KOPT-K1 (cell line): ENCODE data around the gene PEDS1.

ENCODE experiments used
- H3K27ac ChIP-seq: fragments of 200-600 bp; sonication (generic); 2 replicates; pipeline ENCODE4 v1.5.1; 2016; ENCODE audit warnings: antibody characterized with exemption, mild to moderate bottlenecking, low read depth, low read length; ENCODE audit not compliant: poor library complexity, severe bottlenecking
- H3K36me3 ChIP-seq: fragments of 200-600 bp; sonication (generic); 2 replicates; pipeline ENCODE4 v1.5.1; 2017; ENCODE audit warnings: antibody characterized with exemption, mild to moderate bottlenecking, low read length, moderate library complexity; ENCODE audit not compliant: insufficient read depth
- H3K9me3 ChIP-seq: fragments of 200-600 bp; sonication (generic); 2 replicates; pipeline ENCODE4 v1.5.1; 2017; ENCODE audit warnings: antibody characterized with exemption, low read length, mild to moderate bottlenecking; ENCODE audit not compliant: insufficient read depth, poor library complexity, severe bottlenecking

The PEDS1 gene

DNA sequence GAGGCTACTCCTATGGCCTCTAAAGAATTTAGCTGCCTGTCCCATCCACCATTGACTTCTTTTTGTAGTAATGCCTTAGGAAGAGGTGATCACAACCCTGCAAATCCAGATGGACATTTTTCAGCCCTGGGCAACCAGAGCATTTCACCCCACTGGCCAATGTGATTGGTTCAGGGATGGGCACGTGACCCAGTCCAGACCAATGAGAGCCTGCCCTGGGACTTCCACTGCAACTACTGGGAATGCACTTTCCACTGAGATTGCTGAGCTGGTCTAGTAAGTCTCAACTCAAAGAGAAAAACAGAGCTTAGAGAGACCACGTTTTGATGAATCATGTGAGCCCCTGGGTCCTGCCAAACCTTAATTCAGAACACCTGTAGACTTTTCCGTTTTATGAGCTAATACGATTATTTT lies 31.7 kb downstream of the PEDS1 start:
- no peak overlapping the region for H3K27ac ChIP-seq
- no peaks in the 10 kb centered on the region for H3K9me3 ChIP-seq
- H3K36me3 ChIP-seq: peaks cover 37% of the 10 kb centered on the region

DNA sequence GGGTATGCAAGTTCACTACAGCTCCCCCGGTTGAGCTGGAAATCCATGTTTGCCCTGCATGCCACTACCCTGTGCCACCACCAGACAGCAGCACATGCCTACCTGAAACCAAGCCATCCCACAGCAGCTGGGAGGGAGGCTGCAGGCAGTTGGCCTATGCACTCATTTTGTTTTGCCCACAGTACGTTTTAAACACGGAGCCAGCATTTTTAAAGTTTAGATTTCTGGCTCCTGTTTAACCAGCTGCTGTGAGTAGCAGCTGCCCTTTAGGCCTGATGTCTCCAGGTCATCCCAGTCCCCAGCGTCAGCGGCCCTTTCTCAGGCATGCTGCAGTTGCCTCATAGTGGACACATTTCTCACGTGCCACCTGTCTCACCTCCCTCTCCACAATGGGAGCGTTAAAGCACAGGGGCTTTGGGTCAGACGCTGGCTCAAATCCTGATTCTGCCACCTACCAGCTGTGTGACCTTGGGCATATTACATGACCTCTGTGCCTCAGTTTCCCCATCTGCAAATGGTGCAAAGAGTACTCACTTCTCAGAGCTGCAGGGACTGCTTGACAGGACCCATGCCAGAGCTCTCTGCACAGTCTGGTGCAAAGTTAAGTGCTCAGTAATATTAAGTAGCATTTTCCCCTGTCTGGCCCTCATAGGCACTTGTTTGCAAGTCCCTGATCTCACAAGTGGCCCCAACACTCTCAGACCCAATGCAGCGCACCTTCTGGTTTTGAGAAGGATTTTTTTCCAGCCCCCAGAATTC lies 32.4 kb downstream of the PEDS1 start:
- no peaks in the 10 kb centered on the region for H3K9me3 ChIP-seq
- peaks cover 30% of the 10 kb centered on the region for H3K36me3 ChIP-seq
- H3K27ac ChIP-seq: no peak overlapping the region

DNA sequence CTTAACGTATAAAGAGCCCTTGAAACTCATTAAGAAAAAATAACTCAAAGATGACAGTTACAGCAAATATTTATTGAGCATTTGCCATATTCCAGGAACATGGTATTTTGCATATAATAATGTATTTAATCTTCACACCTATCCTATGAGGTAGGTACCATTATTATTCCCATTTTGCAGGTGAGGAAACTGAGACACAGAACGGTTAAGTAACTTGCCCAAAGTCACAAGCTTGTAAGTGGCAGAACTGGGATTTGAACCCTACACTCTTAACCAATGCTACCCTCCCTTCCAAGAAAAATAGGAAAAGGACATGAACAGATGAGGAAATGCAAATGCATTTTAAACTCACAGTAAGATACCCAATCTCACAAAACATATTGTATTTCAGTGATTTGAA lies 35.3 kb downstream of the PEDS1 start:
- Histone ChIP-seq H3K9me3 (no peaks in the 10 kb centered on the region), H3K27ac (no peak overlapping the region)

DNA sequence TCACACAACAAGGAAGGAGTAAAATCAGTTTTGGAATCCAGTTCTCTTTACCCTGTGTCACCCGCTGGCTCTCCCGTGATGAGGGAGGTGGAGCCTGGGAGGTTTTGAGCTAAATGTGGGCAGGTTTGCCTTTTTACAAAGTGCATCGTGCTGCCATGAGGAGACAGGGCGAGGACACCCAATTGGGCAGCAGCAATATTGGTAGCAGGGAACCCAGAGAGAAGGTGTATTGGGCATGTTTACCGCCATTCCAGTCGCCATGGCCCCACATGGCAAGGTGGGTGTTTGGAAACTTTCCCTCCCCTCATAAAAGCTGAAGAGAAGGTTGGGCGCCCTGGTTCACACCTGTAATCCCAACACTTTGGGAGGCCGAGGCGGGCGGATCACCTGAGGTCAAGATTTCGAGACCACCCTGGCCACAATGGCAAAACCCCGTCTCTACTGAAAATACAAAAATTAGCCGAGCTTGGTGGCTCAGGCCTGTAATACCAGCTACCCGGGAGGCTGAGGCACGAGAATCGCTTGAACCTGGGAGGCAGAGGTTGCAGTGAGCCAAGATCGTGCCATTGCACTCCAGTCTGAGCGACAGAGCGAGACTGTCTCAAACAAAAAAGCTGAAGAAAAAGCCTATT lies 37.0 kb downstream of the PEDS1 start:
- no peaks in the 10 kb centered on the region for H3K36me3 ChIP-seq
- H3K27ac ChIP-seq: peak overlapping the region; percentile 65
- no peaks in the 10 kb centered on the region for H3K9me3 ChIP-seq

More for the DNA sequence above, 35.3 kb downstream of the PEDS1 start:
- 0 out of 2 replicates have a peak, but pooled peaks cover 3% of the 10 kb centered on the region for H3K36me3 ChIP-seq

DNA sequence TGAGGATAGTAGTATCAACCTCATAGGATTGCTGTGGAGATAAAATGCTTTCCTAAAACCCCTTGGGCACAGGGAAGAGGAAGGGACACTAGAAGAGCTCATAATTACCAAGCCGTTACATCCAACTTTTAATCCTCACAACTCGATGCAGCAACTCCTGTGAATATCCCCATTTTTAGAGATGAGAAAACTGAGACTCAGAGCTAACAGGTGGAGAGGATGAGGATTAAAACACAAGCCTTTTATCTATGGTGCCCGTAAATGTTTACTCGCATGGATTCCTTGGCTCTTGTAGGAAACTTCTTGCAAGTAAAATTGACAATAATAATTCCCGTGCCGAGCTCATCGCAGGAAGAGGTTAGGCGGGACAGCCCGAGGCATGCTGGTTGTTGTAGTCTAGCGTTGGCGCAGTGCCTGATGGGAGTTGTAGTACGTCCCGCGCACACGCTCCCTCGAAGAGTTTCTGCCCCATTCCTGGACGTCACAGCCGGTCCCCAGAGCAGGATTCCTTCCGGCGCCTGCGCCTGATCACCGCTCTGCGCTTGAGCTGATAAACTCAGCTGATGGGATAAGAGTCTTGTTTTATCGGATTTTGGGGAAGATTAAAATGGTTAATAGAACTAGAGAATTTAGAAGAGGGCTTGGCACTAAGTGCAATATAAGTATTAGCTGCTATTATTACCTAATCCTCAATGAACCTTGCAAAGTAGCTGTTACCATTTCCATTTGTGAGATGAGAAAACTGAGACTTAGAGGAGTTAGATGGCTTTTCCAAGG lies 37.7 kb downstream of the PEDS1 start:
- no peaks in the 10 kb centered on the region for H3K9me3 ChIP-seq
- no peaks in the 10 kb centered on the region for H3K36me3 ChIP-seq
- peak overlapping the region; percentile 65 for H3K27ac ChIP-seq

DNA sequence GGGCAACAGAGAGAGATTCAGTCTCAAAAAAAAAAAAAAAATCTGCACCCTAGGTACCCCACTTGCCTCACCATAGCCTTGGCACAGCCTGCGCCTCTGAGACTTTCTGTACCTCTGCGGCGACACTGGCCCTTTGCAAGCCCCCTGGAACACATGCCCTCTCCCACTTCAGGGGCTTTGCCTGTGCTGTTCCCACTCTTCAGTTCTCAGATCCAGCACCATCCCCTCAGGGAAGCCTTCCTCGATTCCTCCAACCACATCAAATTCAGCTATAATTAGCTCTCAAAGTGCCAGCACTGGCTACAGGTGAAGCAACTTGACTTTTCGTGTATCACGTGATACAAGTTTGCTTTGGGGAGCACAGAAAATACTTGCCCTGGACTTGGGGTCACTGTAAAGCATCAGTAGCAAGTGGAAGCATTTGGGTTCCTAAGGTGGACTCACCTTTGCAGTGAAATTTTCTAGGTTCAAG lies 38.4 kb downstream of the PEDS1 start:
- peak overlapping the region; percentile 65 for H3K27ac ChIP-seq

DNA sequence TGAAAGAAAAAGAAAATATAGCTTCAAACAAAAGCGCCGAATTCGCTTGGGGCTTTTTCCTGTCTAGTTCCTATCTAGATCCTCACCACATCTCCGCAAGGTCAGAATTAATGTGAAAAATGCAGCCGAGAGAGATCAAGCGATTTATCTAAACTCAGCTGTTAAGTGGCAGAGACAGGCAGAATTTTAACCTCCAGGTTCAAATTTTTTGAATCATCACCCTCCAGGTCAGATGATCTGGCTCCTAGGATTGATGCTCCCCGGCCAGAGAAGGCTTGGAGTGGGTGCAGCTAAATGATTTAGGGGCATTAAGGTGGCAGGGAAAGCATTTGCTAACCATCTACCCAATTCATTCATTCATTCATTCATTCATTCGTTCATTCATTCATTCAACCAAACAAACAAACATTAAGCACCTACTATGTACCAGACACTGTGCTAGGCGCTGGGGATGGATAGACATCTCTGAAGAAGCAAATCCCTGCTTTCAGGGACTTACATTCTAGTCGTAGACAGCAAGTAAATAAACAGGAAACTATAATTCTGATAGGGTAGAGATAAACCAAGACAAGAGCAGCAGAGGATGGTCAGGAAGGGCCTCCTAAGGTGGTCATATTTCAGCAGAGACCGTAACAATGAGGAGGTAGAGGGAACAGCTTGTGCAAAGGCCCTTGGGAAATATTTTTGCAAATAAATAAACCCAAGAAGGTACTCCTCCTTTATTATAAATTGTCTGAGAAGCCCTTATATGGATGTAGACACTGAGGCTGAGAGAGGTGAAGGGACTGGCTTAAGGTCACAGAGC lies 39.9 kb downstream of the PEDS1 start:
- H3K27ac ChIP-seq: peak overlapping the region; percentile 79
- H3K9me3 ChIP-seq: no peaks in the 10 kb centered on the region
- peaks cover 3% of the 10 kb centered on the region; the same call in 1 of the 2 replicates for H3K36me3 ChIP-seq

More for the DNA sequence above, 38.4 kb downstream of the PEDS1 start:
- H3K9me3 ChIP-seq: no peaks in the 10 kb centered on the region
- no peaks in the 10 kb centered on the region for H3K36me3 ChIP-seq

DNA sequence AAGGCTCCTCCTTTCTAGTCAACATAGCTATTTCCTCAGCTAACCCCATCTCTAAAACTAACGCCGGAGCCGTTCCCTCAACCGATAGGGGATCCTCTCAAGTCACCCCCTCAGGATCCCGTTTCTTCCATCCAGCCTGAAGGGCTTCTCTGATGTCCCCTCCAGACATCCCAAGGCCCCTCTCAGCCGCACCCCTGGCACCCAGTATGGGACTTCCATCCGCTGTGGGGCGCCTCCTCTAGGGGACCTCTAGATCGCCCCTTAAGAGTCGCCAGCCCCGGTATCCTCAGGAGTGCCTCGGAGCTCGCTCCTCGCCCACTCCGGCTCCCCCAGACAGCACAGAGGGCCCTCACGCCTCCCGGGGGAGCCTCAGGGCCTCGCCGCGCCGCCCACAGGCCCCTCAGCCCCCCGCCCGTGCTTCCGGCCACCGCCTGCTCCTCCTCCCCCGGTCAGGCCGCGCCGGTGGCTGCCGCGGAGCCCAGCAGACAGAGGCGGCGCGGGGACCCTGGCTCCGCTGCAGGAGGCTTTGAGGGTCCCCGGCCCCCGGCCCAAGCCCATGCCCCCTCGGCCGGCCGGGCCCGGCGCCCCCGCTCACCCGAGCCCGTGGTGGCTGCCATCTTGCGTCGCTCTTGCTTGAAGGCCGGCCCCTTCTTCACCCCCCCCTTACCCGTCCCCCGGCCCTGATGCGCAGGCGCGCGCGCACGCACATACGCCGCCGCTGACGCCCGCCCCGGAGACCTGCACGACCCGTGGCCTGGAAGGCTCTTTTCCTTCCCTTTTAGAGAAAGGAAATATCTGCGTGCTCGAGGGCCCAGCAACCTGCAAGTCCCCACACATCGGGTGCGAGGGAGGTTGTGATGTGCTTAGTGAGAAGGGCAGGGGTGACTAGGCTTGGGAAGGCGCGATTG lies 40.8 kb downstream of the PEDS1 start, which contains the start of gene UBE2V1:
Gene UBE2V1, minus strand, starts transcription at position 639 of the 908 bp plus-strand sequence. Its CDS starts 22 bp downstream, at position 617.
- peaks cover 12% of the 10 kb centered on the region; the same call in 1 of the 2 replicates for H3K36me3 ChIP-seq
- peak within 1 kb of the TSS; percentile 79 for H3K27ac ChIP-seq
- no peaks in the 10 kb centered on the region for H3K9me3 ChIP-seq

DNA sequence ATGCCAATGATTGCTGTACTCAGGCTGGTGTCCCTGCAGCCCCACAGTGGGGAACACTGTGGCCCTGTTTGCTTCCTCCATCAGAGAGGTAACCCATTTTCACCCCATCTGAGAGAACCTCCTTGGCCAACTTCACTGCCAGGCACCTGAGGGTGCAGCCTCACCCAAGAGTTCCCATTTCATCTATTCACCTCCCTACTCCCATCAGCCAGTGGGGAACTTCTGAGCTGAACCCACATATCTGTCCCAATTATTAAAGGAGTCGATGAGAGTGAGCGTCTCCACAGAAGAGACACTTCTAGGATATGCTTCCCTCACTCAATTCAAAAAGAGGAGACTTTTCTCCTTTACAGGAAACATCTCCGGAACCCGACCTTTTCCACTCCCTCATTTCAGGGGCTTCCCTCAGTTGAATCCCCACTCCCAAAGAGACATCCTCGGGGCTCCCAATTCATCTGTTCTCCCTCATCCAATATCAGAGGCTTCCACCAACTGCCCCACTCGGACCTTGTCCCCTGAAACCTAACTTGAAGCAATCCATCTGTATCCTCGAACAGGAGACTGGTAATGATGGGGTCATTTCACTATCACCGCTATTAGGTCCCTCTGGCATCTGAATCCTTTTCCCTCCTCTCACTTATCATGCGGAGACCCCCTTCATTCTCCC lies 41.6 kb downstream of the PEDS1 start:
- Histone ChIP-seq H3K27ac (peak overlapping the region; percentile 79), H3K9me3 (no peaks in the 10 kb centered on the region), H3K36me3 (peaks cover 19% of the 10 kb centered on the region; the same call in 1 of the 2 replicates)

DNA sequence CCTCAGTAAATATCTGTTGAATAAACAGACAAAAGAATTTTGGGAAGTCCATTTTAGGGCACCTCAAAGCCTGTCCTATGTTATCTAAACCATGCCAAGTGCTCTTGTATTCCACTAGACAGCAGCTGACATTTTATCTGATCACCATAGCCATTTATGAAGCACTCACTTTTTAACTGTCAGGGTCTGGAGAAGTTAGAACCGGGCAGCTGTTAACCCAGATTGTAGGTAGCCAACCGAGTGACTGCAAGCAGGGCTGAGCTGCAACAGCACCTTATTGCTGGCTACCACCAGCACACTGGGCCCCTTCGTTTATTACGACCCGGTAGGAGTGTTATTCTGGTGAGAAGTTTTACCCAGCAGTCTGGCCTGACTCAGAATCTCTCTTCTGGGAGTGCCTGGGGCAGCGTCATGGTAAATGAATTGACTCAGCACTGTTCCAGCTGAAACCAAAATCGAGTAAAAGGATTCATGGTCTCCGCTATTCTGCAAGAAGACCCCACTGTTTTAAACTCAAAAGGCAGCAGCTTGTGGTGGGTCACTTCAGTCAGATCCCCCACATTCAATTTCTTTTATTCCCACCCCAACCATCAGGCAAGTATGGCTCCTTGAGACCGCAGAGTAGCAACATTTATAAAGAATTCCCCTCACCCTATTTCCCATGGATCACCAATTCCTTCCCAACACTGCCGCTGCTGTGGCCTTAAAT lies 42.2 kb downstream of the PEDS1 start:
- Histone ChIP-seq H3K27ac (peak overlapping the region; percentile 79), H3K9me3 (no peaks in the 10 kb centered on the region)

DNA sequence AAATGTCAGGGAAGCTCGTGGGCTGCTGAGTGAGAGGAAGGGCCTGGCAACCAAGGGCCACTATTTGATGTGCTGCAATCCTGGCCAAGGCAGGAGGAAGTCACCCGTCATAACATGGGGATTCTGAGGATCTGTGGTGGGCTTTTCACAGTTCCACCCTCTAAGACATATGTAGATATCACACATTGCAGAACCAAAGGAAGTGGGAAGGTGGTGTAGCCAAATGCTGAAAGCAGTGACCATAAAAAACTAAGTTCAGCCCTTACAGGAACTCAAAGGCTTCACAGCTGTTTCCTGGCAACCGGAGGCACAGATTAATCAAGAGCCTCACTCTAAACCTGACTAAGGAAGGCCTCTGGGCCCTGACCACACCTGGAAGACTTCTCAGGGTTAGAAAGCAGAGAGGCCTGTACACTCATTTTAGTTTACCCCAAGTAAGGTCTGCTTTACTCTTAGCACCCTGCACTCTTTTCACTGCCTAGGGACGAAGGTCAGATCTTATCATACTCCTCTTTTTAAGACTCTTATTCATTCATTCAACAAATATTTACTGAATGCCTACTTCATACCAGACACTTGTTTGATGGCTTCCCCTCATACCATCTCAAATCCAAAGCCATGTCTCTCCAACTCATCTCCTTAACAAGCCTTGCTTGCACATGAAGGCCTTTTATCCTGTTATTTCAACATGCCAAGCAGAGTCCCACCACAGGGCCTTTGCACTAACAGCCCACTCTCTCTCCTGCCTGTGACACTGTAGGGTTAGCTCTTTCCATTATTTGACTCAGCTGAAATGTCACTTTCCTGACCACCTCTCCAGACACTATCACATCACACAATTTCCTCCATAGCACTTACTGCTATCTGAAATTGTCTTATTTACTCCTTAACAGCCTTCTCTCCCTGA lies 43.1 kb downstream of the PEDS1 start:
- H3K9me3 ChIP-seq: no peaks in the 10 kb centered on the region
- peak overlapping the region; percentile 7 for H3K27ac ChIP-seq
- H3K36me3 ChIP-seq: peaks cover 26% of the 10 kb centered on the region; the same call in 1 of the 2 replicates

More for the DNA sequence above, 42.2 kb downstream of the PEDS1 start:
- peaks cover 25% of the 10 kb centered on the region; the same call in 1 of the 2 replicates for H3K36me3 ChIP-seq
